Ecto neural progenitor cell (in vitro differentiated cells): ENCODE results near the gene INSYN1.
"Not testable (repeated sequence)": the region's sequence is repeated elsewhere in the genome, so short reads cannot be mapped to it uniquely, and the experiment has no call there.

Experiments used
- DNase-seq: peaks from one replicate; pipeline ENCODE4 v3.0.0-alpha.2; 2018; ENCODE audit warnings: low spot score

Gene INSYN1

DNA sequence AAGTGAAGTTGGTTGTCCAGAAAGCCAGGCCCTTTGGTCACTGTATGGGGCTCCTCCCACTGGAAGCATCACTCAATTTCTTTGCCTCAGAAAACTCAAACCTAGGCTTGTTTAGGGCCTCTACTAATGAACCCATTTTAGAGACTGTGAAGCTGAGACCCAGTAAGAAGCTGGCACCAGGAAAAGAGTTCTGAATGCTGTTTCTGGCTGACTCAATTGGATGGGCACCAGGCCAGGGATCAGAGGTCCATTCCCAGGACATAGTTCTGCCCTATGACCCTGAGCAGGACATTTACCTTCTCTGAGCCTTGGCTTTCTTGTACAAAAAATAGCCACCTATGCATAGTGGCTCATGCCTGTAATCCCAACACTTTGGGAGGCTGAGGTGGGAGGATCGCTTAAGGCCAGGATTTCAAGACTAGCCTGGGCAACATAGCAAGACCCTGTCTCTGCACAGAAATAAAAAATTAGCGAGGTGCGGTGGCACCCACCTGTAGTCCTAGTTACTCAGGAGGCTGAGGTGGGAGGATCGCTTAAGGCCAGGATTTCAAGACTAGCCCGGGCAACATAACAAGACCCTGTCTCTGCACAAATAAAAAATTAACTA is 38.4 kb downstream of the INSYN1 start:
- DNase-seq = no peak

GRCh38 chr15:73712107-73712506 is 41.0 kb downstream of the INSYN1 start:
- DNase-seq = no peak

- DNase-seq = no peak
These were observed 41.6 kb downstream of the INSYN1 start for GRCh38 chr15:73711526-73711925.

DNA sequence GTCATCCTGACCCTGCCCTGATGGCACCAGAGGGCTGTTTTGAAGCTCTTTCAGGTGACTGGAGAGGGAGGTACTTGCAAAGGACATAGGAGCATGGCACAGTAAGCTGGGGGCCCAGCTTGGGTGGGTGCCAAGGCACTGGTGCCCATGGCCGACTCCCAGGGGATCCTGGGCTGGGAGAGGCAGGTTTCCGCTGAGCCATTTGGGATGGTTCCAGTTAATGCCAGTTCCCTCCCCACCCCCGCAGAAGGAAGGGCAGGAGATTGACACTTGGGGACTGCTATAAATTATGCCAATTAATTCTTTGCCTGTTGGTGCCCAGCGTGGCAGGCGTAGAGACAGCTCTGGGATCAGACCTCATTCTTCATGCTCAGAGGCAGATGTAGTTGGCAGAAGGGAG is 42.8 kb downstream of the INSYN1 start:
- DNase-seq = no peak

GRCh38 chr15:73709686-73710085 is 43.5 kb downstream of the INSYN1 start:
- no peak for DNase-seq

- DNase-seq = no peak
These were observed 43.9 kb downstream of the INSYN1 start for GRCh38 chr15:73709241-73709640.

GRCh38 chr15:73708691-73709090 is 44.5 kb downstream of the INSYN1 start:
- DNase-seq = no peak

GRCh38 chr15:73704869-73705645 is 48.1 kb downstream of the INSYN1 start:
- peak; percentile 75 for DNase-seq

DNA sequence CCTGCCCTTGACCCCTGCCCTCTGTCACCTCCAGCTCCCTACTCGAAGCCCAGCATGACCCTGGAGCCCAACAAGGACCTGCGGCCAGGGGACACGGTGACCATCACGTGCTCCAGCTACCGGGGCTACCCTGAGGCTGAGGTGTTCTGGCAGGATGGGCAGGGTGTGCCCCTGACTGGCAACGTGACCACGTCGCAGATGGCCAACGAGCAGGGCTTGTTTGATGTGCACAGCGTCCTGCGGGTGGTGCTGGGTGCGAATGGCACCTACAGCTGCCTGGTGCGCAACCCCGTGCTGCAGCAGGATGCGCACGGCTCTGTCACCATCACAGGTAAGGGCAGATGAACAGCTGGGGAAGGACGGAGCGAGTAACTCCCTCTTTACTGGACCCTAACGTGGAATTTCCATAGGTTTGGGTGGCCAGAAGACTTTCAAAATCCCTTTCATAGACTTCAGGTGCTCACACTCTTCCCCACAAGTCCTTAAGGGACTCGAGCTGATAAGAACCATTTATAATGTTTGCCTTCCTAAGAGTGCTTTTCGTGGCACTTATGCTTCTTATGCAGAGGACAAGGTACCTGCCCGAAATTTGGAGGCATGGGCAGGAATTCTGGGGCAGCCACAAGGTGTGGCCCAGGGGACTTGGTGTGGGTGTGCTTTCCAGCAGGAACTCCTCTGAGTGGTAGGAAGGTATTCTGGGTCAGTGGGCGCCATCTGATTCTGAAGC is 48.8 kb downstream of the INSYN1 start:
- not testable (repeated sequence) for DNase-seq

DNA sequence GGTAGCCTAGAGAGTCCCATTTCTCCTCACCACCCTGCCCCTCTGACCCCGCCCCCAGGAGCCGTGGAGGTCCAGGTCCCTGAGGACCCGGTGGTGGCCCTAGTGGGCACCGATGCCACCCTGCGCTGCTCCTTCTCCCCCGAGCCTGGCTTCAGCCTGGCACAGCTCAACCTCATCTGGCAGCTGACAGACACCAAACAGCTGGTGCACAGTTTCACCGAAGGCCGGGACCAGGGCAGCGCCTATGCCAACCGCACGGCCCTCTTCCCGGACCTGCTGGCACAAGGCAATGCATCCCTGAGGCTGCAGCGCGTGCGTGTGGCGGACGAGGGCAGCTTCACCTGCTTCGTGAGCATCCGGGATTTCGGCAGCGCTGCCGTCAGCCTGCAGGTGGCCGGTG is 49.5 kb downstream of the INSYN1 start:
- not testable (repeated sequence) for DNase-seq

GRCh38 chr15:73702311-73703239 is 50.6 kb downstream of the INSYN1 start:
- not testable (repeated sequence) for DNase-seq

GRCh38 chr15:73700041-73700842 is 52.9 kb downstream of the INSYN1 start:
- DNase-seq = peak; percentile 77

- DNase-seq = no peak
These were observed 53.7 kb downstream of the INSYN1 start for GRCh38 chr15:73699249-73700040.

GRCh38 chr15:73697033-73697467 is 56.1 kb downstream of the INSYN1 start:
- DNase-seq = no peak

- no peak for DNase-seq
These were observed 56.5 kb downstream of the INSYN1 start for GRCh38 chr15:73696641-73697001.

DNA sequence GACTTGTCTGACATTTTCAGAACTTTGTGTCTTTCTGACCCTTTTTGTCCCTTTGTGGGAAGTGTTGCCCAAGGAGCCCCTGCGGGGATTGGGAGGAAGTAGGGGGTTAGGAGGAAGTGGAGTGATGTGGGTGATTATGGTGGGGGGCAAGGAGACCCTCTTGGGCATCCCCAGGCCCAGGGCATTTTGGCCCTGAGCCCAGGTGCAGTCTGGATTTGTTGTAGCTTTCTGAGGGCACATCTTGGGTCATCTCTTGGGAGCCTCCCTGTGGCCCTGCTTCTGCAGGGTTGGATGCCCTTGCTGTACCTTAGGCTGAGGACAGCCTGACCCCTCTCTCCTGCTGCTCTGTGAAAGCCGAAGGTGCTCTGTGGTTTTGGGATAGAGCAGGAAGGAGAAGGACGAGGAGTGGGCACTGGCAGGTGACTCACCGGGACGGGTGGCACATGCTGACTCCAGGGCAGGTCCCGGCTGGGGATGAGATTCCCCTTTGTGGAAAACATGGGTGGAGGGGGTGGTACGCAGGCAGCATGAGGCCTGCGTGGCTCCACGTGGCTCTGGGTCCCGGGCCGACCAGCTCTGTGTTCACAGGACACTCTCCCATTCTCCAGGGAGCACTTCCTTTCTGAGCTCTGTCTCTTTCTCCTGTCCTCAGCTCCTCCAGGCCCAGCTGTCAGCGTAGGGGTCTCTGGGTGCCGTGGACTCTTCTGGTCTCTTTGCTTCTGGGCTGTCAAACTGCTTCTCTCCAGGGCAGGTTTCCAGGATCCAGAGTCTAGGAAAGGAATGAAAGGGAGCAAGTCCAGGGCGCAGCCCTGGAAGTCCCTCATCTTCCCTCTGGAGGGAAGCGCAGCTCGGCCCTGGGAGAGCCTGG is 57.1 kb downstream of the INSYN1 start:
- DNase-seq = no peak

- DNase-seq = no peak
These were observed 58.7 kb downstream of the INSYN1 start for GRCh38 chr15:73694419-73694818.

GRCh38 chr15:73691396-73691795 is 61.8 kb downstream of the INSYN1 start:
- no peak for DNase-seq

DNA sequence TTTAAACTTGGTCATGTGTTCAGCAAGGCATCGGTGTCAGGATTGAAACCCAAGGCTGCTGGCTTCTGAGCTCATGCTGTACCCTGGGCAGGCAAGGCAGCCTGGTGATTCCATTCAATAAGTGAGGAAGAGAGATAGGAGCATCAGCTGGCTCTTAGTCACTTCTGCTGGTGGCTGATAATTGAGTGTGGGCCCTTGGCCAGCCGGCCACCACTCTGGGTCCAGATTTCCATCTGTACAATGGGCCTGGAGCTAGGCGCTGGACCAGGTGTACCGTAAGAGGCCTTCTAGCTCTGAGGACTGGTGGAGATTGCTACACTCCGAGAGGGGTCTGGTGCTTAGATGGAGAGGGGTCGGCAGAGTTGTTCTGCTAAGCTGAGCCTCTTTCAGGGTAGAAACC is 64.7 kb downstream of the INSYN1 start:
- DNase-seq = peak; percentile 37
